NCI-H2107 (cell line): ENCODE data around the gene SETD7.
A peak's percentile ranks its signal among the peaks of the same experiment; 100 is the strongest.

Experiments used
- DNase-seq: peaks from one replicate; lab custom pipeline; 2025; lab: John Stamatoyannopoulos, UW

The SETD7 gene

DNA sequence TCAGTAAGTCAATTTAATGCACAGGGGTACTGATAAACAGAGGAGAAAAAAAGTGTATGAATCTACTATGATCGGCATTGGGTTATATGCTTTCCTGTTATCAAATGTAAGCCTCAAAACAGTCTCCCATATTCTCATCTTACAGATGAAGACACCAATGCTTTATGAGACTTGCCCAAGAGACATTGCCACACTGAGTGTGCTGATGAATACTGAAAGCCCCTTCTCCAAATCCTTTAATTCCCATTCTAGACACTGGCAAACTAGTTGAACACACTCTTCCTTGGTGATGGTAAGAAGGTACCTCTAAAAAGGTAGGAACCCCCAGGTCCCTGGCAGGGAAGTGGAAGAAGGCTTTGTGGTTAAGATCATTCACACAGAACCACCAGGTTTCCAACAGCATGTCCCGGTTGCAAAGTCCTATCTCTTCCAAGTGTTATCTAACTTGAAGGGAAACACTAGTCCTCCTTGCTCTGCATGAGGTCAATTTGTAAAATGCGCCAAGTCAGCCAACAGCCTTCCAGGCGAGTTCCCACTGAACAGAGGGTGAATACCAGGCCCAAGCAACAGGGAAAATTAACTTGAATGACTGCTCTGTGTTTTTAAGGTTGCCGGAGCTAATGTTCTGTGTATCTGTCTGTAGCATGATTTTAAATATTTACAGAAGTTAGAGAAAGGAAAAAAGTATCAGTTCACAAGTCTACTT lies 5.1 kb downstream of the SETD7 start:
- no peak for DNase-seq

DNA sequence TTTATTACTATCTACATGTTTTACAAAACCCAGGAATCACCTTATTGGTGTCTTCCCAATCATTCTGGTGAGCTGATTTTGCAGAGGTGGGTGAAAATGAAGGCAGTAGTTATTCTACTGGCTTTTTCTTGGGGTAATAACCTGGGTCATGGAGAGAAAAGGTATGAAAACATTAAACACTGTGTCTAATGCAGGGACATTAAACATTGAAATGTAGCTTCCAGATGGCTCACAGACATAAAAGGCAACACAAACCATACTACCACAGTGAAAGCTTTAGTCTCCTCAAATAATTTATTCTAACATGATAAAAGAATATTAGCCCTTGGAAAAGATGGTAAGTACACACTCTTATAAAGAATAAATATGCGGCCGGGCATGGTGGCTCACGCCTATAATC lies 8.0 kb downstream of the SETD7 start:
- DNase-seq: no peak

DNA sequence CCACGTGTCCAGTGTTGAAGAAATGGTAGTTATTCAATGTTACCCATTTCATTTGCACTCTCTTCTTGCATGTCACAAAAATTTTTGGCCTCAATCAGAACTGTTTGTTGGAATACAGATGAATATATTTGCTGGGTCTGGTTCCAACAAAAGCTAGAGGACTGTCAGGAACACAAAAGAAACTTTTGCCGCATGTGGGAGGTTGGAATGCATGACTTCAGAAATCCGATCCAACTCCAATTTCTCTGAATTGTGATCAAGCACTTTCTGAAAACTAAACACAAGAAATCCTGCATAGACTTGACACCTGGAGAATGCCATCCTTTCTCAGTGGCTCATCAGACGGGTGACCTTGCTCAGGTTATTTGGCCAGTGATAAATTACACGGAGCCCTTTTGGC lies 15.4 kb downstream of the SETD7 start:
- DNase-seq: no peak

DNA sequence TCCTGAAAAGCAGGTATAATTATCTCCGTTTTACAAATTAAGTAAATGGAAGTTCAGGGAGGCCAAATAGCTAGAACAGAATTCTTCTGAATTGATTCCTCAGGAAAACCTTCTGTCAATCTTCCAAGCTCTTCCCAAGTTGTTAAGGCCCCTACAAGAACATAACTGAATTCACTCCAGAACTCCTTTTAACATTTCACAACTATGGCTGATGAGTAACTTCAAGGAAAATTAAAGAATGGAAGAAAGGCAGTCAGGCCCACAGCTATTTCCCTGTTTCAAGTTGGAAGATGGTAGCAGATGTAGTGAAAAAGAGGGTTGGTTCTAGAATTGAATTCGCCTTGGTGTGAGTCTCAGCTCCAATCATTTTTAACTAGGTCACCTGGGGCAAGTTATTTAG lies 15.9 kb downstream of the SETD7 start:
- no peak for DNase-seq

DNA sequence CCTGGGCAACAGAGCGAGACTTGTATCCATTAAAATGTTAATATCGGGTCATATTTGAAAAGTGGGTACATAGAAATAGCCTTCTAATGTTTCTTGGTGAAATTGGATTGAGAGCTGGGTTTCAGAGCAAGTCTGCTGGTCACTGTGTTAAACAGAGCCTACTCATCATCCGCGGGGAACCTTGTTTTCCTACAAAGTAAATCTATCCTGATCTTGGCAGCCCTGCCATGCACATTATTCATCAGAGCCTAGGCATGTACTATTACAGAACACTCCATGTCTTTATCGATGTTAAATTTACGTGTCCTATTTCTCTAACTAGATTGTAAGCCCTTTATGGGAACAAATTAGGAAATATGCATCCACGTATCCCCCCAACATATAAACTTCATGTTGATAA lies 18.7 kb downstream of the SETD7 start:
- DNase-seq: no peak

DNA sequence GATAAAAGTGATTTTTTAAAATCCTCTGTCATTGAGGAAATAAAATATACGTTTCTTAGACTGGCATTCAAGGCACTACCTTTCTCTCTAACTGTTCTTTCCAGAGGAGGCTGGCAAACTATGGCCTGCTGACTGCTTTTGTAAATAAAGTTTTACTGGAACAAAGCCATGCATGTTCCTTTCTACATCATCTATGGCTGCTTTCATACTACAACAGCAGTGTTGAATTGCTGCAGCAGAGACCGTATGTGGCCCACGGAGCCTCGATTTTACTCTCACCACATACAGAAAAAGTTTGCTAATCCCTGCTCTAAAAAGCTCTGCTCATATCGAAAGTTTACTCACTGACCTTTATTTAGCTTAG lies 20.2 kb downstream of the SETD7 start:
- DNase-seq: no peak

DNA sequence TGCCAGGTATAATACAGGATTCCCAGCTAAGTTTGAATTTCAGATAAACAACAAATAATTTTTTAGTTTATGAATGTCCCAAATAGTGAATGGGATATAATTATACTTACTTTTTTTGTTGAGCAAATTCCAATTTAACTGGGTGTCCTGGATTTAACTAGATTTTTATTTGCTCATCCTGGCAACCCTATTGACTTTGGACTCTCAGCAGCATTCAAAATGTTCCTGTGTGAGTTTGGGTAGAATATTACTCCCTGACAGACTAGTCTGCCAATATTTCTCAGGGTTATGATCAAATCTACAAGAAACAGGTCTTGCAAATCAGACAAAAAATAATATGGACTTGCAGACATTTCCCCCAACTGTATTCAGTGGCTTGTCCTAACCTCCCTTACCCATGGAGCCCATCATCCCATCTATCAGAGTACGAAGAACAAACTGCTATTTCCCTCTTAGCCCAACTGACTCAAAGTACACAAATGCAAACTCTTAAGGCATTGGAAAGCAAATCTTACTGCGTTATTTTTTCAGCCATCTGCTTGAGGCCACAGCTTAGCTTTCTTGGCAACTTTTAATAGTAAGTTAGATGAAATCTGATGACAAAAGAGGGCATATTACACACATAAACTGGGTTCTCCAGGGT lies 20.7 kb downstream of the SETD7 start:
- no peak for DNase-seq

DNA sequence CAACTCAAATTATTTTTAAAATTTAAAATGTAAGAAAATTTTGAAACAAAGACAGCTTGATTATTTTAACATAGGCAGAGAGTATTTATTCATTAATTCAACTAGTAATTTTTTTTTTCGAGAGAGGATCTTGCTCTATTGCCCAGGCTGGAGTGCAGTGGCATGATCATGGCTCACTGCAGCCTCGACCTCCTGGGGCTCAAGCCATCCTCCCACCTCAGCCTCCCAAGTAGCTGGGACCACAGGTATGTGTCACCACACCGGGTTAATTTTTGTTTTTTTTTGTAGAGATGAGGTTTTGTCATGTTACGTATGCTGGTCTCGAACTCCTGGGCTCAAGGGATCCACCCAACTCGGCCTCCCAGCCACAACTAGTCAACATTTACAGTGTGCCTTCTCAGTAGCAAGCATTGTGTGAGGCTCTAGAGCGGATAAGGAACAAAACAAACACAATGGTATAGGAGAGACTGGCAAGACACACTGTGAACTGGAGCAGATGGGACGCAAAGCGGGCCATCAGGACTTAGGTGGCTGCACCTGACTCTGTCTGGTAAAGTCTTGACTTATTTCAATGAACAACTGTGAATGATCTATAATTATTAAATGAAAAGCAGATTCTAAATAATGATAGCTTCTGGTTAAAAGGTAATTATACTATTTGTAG lies 21.6 kb downstream of the SETD7 start:
- DNase-seq: no peak

DNA sequence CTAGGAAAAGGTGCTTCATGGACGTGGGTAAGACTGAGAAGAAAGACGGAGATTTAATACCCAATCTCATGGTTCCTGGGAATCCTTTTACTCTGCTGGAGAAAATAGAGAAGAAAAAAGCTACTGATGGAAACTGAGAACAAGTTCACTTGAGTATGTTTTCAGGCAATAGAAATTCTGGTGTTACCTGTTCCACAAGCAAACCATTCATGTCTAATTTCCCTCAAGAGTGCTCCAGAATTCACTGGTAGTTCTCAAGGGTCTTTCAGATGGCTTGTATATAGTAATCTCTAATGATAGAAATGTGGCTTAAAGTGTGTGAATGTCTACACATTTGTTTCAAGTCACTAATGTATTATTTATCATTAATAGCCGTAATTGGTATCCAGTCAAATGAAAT lies 22.5 kb downstream of the SETD7 start:
- DNase-seq: no peak

DNA sequence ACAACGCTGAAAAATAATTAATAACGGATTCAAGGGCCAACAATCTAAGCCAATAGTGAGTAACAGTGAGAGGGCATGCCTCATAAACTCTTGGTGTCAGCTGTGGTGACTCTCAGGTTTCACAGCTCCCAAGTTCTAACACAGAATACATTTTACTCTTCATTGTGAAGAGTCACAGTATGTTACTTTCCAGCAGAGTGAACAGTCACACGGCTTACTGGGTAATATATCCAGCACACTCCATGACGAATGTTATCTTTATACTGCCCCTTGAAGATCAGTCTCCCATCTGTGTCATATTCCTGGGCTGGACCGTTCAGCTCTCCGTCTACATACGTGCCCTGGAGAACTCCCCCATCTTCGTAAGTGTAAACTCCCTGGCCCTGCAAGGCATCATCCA lies 23.1 kb downstream of the SETD7 start:
- DNase-seq: peak; percentile 29

DNA sequence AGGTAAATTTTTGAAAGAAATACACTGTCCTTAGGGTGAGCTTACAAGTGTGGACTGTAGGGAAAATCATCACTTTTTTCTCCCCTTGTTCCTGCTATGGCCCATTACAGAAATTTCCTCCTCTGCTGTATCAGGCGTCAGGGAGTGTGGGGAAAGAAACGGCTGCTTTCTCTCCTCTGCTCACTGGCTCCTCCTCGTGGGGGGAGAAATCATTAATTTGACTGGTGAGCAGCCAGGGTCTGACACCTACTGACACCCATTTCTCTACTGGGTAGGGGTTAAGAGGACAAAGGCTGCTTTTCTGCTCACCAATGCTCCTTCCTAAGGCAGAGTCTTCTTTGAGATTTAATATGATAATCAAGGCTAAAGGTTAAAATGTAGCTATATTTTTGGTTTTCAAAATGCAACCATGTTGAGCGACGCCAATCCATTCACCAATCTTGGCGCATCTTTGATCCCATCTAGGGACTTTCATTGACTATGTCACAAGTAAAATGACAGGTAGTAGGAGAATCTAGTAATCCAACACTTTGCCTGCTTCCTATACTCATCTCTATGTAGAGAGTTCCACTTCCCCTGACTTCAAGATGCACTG lies 25.1 kb downstream of the SETD7 start:
- DNase-seq: no peak

DNA sequence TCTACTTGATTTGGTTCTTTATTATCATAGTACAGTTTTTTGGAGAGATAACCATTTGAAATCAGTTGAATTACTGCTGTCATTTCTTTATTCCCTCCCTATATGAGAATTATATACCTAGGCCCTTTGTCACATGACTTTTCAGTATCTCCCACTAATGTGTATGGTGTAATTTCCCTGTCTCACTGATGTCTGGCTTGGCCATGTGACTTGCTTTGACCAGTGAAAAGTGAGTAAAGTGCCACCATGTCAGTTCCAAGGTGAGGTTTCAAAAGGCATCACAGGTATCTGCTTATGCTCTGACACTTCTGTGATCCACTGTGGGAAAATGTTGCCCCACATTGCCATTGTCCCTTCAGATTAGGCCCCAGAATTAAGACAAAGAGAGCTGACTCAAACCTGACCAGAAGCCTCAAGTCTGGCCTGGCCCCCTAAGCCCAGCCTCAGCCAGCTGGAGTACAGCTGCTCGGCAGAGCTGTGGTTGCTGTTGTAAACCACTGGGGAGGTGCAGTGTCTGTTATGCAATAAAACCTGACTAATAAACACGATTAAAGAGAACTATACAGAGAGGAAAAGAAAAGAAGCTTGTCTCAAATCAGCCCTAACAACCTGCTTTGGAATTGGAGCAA lies 27.5 kb downstream of the SETD7 start:
- DNase-seq: no peak

DNA sequence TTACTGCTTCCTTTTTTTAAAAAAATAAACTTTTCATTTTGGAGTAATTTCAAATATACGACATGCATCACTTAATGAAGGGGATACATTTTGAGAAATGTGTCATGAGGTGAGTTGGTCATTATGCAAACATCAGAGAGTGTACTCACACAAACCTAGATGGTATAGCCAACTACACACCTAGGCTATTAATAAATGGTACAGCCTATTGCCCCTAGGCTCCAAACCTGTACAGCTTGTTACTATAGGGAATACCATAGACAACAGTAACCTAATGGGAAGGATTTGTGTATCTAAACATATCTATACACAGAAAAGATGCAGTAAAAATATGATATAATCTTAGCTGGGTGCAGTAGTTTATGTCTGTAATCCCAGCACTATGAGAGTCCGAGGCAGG lies 29.1 kb downstream of the SETD7 start:
- no peak for DNase-seq

DNA sequence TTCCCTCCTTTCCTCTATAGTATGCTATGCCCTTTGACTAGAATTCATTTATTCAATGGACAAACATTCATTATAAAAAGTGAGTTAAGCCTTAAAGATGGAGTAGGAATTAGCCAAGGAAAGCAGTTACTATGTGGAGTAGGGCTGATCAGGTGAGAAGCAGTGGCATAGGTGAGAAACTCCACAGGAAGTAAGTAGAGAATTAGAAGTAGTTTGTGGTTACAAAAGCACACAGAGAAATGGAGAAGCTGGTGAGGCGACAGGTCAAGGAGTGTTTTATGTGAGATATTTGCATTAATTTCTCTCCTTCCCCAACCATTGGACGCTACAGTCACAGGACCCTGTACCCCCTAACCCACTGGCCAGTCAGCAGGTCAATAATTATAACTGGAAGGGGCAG lies 30.6 kb downstream of the SETD7 start:
- no peak for DNase-seq

DNA sequence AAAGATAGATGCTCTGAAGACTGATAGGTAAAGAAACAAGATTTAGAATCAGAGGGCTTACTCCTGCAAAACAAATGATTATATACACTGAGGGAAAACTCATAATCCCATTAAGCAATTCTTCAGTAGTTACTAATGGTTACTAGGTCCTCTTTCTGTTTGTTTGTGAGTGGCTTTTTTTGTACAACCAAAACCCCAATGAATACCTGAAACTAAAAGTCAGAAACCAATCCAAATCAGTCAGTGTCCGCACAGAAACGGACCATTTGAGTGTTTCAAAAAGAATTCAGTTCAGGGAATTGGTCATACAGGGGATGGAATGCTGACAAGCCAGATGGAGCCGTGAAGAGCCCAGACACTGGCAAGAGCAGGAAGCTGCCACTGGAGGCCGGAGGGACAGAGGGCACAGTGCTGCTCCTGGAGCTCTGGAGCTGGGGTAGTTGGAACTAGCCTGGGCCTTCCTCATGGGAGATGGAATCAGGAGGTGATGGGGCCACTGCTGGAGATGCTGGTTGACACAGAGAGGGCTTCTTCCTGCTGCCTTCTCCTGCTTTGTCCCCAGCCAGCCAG lies 31.9 kb downstream of the SETD7 start:
- no peak for DNase-seq

DNA sequence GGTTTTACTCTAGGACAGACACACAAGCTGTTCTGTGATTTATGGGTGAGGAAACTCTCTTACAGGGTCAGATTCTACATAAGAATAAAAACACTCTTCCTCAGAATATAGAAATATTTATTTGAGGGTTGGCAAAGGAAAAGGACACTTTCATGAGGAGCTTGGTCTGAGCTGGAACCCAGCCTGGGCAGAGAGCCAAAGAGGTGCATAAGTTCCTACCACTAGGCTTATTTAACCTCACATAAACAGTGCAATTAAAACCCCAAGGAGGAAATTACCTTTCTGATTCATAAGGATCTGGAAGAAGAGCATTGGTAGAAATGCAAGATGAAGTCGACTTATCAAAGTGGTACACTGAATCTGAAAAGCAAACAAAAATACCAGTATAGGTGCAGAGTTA lies 32.9 kb downstream of the SETD7 start:
- no peak for DNase-seq

DNA sequence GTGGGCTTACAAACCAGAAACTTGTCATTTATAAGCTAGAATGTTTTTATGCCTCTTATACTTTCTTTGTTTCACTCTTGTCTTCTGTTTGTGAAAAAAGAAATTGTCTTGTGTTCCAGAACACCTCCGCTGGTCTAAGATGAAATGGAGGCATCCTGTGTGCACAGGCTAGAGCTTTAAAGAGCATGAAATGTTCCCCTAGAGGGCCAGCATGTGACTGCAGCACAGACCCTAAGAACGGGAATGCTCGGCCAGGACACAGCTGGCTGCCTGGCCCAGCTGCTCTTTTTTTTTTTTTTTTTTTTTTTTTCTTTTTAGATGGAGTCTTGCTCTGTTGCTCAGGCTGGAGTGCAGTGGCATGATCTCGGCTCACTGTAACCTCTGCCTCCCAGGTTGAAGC lies 33.6 kb downstream of the SETD7 start:
- no peak for DNase-seq

DNA sequence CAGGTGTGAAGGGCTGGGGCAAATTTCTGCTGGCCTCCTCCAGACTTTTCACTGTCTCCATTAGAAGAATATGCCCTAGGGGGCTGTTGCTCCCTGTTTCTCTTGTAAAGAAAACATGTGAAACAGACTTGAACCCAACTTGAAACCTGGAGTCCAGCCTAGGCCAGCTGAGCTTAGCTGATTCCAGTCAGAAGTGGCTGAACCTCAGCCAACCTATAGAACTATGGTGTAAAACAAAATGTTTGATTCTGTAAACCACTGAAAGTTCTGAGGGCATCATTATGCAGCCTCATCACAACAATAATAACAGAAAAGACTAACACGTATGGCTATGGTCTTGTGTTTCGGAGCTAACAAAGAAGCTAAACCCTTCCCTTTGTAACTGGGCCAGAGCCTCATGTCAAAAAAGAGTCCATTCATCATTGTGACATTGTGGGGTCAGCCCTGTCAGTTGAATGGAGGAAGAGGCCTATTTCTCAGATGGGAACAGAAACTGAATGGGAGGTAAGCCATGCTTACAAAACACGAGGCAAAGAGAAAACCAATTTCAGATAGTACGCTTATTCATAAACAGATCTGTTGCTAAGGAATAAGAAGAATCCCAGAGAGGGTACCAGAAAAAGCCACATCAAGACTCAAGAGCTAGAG lies 34.1 kb downstream of the SETD7 start:
- DNase-seq: no peak

DNA sequence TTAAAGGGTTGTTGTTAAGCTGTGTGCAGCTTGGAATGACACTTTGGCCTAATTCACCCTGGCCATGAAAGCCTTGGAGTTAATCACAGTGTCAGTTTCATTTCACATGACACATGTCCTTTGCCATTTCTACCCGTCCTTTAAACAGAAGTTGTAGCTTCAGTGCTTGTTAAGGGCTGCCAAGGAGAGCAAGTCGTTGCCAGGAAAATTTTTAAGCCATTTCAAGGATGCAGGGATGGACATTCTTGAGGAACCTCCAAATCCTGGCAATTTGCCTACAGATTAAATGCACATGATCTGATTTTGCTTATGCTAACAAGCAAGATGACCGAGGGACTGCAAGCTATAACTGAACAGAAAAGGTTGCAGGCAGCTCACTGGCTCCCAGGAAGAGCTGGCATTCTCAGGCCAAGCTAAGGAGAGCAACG lies 40.5 kb downstream of the SETD7 start:
- DNase-seq: no peak

DNA sequence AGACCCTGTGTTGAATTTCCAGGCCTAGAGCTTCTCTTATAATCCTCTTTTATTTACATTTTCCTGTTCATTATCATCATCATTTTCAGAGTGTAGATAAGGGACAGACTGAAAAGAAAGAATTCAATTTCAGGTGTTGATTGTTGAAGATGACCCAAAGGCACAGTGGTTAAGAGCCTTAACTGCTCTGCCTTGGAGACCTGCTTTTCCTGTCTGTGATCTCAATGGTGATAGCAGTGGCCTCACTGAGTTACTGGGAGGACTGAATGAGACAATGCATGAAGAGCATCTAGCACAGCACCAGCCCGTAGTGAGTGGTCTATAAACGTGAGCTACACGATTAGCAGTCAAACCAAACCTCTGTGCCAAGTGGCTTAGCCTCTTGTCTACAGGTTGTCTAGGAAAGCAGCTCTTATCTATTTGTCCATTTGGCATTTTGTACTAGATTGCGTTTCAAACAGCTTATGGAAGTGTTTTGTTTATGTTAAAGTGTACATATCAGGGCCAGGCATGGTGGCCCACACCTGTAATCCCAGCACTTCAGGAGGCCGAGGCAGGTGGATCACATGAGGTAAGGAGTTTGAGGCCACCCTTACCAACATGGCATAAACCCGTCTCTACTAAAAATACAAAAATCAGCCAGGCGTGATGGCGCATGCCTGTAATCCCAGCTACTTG lies 41.5 kb downstream of the SETD7 start:
- no peak for DNase-seq

DNA sequence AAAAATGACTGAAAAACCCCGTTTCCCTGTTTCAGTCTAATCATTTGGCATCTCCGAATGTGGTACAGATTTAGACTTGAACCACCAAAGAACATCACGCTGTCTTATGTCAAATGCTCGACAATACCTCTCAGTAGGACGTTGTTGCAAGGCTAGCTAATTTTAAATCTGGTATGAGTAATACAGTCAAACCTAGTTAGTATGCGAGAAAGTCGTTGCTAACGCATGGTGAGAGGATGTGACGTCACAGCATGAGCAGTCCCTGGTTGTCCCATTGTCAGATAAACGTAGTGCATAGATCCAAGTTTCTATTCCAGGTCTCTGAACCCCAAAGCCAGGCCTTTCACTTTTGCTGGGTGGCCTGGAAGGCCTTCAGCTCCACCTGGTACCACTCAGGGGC lies 44.7 kb downstream of the SETD7 start:
- no peak for DNase-seq
